ENCODE results near the gene CRYBG3.

CRYBG3 gene

GRCh38 chr3:97971679-97972567 is 150.1 kb downstream of the CRYBG3 start, which contains the start of gene RIOX2:
Gene RIOX2 (minus strand): TSS chr3:97972431. CDS start chr3:97967593, 4,838 bp downstream.
- TF ChIP-seq CTCF (IDR thresholded peaks at IDR 0.05; ENCODE audit: low read depth, low read length): no peak
- H3K4me3 ChIP-seq (ENCODE audit: low read depth, low read length): peak within 1 kb of the TSS; percentile 64

GRCh38 chr3:97972976-97973375 is 151.2 kb downstream of the CRYBG3 start:
- H3K4me3 ChIP-seq (ENCODE audit: low read depth, low read length): no peak overlapping the region; the same call in 1 of the 2 replicates

GRCh38 chr3:97974996-97975395 is 153.2 kb downstream of the CRYBG3 start:
- H3K4me3 ChIP-seq (ENCODE audit: low read depth, low read length): no peak overlapping the region
- no peak for TF ChIP-seq CTCF (IDR thresholded peaks at IDR 0.05; ENCODE audit: low read depth, low read length)

More at GRCh38 chr3:97972976-97973375, 151.2 kb downstream of the CRYBG3 start:
- TF ChIP-seq CTCF (IDR thresholded peaks at IDR 0.05; ENCODE audit: low read depth, low read length): no peak

GRCh38 chr3:97975466-97975865 is 153.7 kb downstream of the CRYBG3 start:
- H3K4me3 ChIP-seq (ENCODE audit: low read depth, low read length): no peak overlapping the region
- 0 out of 2 replicates have a peak, but pooled peaks have one; percentile 10 for TF ChIP-seq CTCF (IDR thresholded peaks at IDR 0.05; ENCODE audit: low read depth, low read length)

GRCh38 chr3:97979610-97980009 is 157.8 kb downstream of the CRYBG3 start:
- no peak overlapping the region for H3K4me3 ChIP-seq (ENCODE audit: low read depth, low read length)
- TF ChIP-seq CTCF (IDR thresholded peaks at IDR 0.05; ENCODE audit: low read depth, low read length): no peak

- TF ChIP-seq CTCF (IDR thresholded peaks at IDR 0.05; ENCODE audit: low read depth, low read length): no peak
- no peak overlapping the region for H3K4me3 ChIP-seq (ENCODE audit: low read depth, low read length)
These were observed 160.1 kb downstream of the CRYBG3 start for GRCh38 chr3:97981886-97982285.

- no peak overlapping the region for H3K4me3 ChIP-seq (ENCODE audit: low read depth, low read length)
- no peak for TF ChIP-seq CTCF (IDR thresholded peaks at IDR 0.05; ENCODE audit: low read depth, low read length)
These were observed 162.2 kb downstream of the CRYBG3 start for GRCh38 chr3:97983933-97984491.

Data from WI38 (cell line).